K562 (cell line): ENCODE measurements around the gene ARPC4. TPM values are rescaled to one million over a fixed set of nuclear protein-coding genes. Genes with fewer than 3 reads are reported as not detected.

Experiments used
- BHLHE40 ChIP-seq: IDR thresholded peaks from 2 replicates; pipeline ENCODE4 v1.6.1; 2011; ENCODE audit warnings: low read length, improper control_type of control experiment
- CAMTA2 ChIP-seq: fragments of 250-450 bp; sonication (Bioruptor Pico); conservative IDR thresholded peaks from 2 replicates; pipeline ENCODE4 v1.5.1; 2022
- CHD1 ChIP-seq: fragments of 200-600 bp; sonication (generic); IDR thresholded peaks from one replicate; pipeline ENCODE4 v1.6.1; 2012; ENCODE audit warnings: mild to moderate bottlenecking, moderate library complexity, low read length, inconsistent platforms
- EP400 ChIP-seq: fragments of 450-650 bp; IDR thresholded peaks from 2 replicates; pipeline ENCODE4 v1.6.1; 2017; ENCODE audit warnings: antibody characterized with exemption, mild to moderate bottlenecking, moderate library complexity
- HLTF ChIP-seq: fragments of 450-650 bp; IDR thresholded peaks from 2 replicates; pipeline ENCODE4 v1.6.1; 2016
- KDM2B ChIP-seq: fragments of 250-450 bp; sonication (Bioruptor Pico); IDR thresholded peaks from 2 replicates; pipeline ENCODE4 v1.8.0; 2021; ENCODE audit warnings: mild to moderate bottlenecking, moderate library complexity
- PHF20 ChIP-seq: fragments of 450-650 bp; IDR thresholded peaks from 2 replicates; pipeline ENCODE4 v1.6.1; 2018; ENCODE audit not compliant: partially characterized antibody
- POLR2AphosphoS5 ChIP-seq: IDR thresholded peaks from 2 replicates; pipeline ENCODE4 v1.6.1; 2011; ENCODE audit warnings: mild to moderate bottlenecking, low read depth, low read length, moderate library complexity; ENCODE audit not compliant: control insufficient read depth, insufficient read depth
- RBM39 ChIP-seq: fragments of 200-400 bp; formaldehyde crosslinking; optimal IDR thresholded peaks from 2 replicates; pipeline ENCODE3; 2018; ENCODE audit warnings: low read depth, low read length
- SREBF1 ChIP-seq: fragments of 150-350 bp; IDR thresholded peaks from 2 replicates; pipeline ENCODE4 v1.6.1; 2014; ENCODE audit warnings: antibody characterized with exemption, low read depth, low read length, borderline replicate concordance
- TAF1 ChIP-seq: IDR thresholded peaks from 2 replicates; pipeline ENCODE4 v1.6.1; 2011; ENCODE audit warnings: mild to moderate bottlenecking, low read length, moderate library complexity; ENCODE audit not compliant: insufficient read depth, control insufficient read depth, severe bottlenecking; ENCODE audit errors: extremely low read depth
- ZNF408 ChIP-seq: fragments of 250-450 bp; sonication (Bioruptor Pico); IDR thresholded peaks from 2 replicates; pipeline ENCODE4 v1.4.0; 2020; ENCODE audit warnings: low read depth, mild to moderate bottlenecking, moderate library complexity
- ZNF511 ChIP-seq: sonication (generic); formaldehyde crosslinking; IDR thresholded peaks from 2 replicates; pipeline ENCODE4 v1.8.0; 2022; ENCODE audit warnings: mild to moderate bottlenecking, missing genetic modification reagents
- ZNF639 ChIP-seq, 2 experiments: fragments of 200-800 bp in 1 of 2; sonication (Bioruptor generic) in 1 of 2; sonication (generic) in 1 of 2; formaldehyde crosslinking in 1 of 2; IDR thresholded peaks in 1 of 2; conservative IDR thresholded peaks in 1 of 2; 2 replicates each; pipeline versions ENCODE4 v1.5.0 to v1.6.1; 2016 to 2020; ENCODE audit warnings: missing compliant biosample characterization in 1 of 2, missing genetic modification characterization in 1 of 2, missing genetic modification reagents in 1 of 2
- polyA plus RNA-seq, 8 experiments: library from polyadenylated mRNA; depleted of rRNA in 4 of 8; stranded (reverse) in 5 of 8; unstranded in 3 of 8; fragments of >200 nt; fragmentation: Nextera tagmentation in 2 of 8; fragmentation: Illumina TruSeq in 1 of 8; extraction: Ambion mirVana in 2 of 8; extraction: Trizol in 1 of 8; gene quantifications; 2 replicates each; pipeline versions ENCODE4 v1.2.1 to v1.2.3, GENCODE V29; 2011 to 2014; ENCODE audit warnings: inconsistent platforms in 1 of 8, missing spikeins in 1 of 8
- total RNA-seq, 7 experiments: library from RNA; depleted of rRNA in 6 of 7; stranded (reverse); fragments of >200 nt in 6 of 7; fragmentation: Illumina TruSeq in 2 of 7; extraction: Trizol in 2 of 7; gene quantifications; 2 replicates each; pipeline versions ENCODE4 v1.2.1 to v1.2.3, GENCODE V29; 2011 to 2021; ENCODE audit warnings: low replicate concordance in 1 of 7
- TF ChIP-seq, protein P1 (sequence below): sonication (generic); formaldehyde crosslinking; IDR thresholded peaks from 2 replicates; pipeline ENCODE4 v1.8.0; 2023; ENCODE audit warnings: missing genetic modification reagents, mild to moderate bottlenecking, borderline replicate concordance
- TF ChIP-seq, protein P2 (sequence below): sonication (generic); formaldehyde crosslinking; IDR thresholded peaks from 2 replicates; pipeline ENCODE4 v1.8.0; 2022; ENCODE audit warnings: missing genetic modification reagents, mild to moderate bottlenecking, borderline replicate concordance
- TF ChIP-seq, protein P3 (sequence below): sonication (generic); formaldehyde crosslinking; IDR thresholded peaks from 2 replicates; pipeline ENCODE4 v1.9.0; 2022; ENCODE audit warnings: mild to moderate bottlenecking, missing genetic modification reagents

ARPC4 gene
- total and polyA plus RNA-seq, 9 of the 15 experiments (the other 6 are each of a cell fraction or from before 2014, with no cell fraction given): 20.1 to 153 (median 119) TPM

GRCh38 chr3:9793161-9793781 is 389 bp downstream of the ARPC4 start (continued):
- TF ChIP-seq, protein P1, sequence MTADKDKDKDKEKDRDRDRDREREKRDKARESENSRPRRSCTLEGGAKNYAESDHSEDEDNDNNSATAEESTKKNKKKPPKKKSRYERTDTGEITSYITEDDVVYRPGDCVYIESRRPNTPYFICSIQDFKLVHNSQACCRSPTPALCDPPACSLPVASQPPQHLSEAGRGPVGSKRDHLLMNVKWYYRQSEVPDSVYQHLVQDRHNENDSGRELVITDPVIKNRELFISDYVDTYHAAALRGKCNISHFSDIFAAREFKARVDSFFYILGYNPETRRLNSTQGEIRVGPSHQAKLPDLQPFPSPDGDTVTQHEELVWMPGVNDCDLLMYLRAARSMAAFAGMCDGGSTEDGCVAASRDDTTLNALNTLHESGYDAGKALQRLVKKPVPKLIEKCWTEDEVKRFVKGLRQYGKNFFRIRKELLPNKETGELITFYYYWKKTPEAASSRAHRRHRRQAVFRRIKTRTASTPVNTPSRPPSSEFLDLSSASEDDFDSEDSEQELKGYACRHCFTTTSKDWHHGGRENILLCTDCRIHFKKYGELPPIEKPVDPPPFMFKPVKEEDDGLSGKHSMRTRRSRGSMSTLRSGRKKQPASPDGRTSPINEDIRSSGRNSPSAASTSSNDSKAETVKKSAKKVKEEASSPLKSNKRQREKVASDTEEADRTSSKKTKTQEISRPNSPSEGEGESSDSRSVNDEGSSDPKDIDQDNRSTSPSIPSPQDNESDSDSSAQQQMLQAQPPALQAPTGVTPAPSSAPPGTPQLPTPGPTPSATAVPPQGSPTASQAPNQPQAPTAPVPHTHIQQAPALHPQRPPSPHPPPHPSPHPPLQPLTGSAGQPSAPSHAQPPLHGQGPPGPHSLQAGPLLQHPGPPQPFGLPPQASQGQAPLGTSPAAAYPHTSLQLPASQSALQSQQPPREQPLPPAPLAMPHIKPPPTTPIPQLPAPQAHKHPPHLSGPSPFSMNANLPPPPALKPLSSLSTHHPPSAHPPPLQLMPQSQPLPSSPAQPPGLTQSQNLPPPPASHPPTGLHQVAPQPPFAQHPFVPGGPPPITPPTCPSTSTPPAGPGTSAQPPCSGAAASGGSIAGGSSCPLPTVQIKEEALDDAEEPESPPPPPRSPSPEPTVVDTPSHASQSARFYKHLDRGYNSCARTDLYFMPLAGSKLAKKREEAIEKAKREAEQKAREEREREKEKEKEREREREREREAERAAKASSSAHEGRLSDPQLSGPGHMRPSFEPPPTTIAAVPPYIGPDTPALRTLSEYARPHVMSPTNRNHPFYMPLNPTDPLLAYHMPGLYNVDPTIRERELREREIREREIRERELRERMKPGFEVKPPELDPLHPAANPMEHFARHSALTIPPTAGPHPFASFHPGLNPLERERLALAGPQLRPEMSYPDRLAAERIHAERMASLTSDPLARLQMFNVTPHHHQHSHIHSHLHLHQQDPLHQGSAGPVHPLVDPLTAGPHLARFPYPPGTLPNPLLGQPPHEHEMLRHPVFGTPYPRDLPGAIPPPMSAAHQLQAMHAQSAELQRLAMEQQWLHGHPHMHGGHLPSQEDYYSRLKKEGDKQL (CRISPR knock-in tag): 0 out of 2 replicates have a peak, but pooled peaks have one; percentile 15
- TF ChIP-seq POLR2AphosphoS5 (peak; percentile 51; the same call in 1 of the 2 replicates), PHF20 (peak; percentile 95), SREBF1 (no peak), RBM39 (no peak), TAF1 (no peak), KDM2B (CRISPR knock-in tag) (no peak), ZNF408 (no peak), CAMTA2 (CRISPR knock-in tag) (no peak), ZNF639 (CRISPR knock-in tag; conservative IDR thresholded peaks at IDR 0.05 in 1 of 2, IDR thresholded peaks at IDR 0.05 in 1 of 2) (peak in 1 of 2 experiments; percentile 9; a peak in 1 of 4 replicates), EP400 (peak; percentile 7; the same call in 1 of the 2 replicates), HLTF (no peak), BHLHE40 (no peak; the same call in 1 of the 2 replicates), CHD1 (peak; percentile 94), ZNF511 (peak; percentile 55; the same call in 1 of the 2 replicates)
- TF ChIP-seq, protein P2, sequence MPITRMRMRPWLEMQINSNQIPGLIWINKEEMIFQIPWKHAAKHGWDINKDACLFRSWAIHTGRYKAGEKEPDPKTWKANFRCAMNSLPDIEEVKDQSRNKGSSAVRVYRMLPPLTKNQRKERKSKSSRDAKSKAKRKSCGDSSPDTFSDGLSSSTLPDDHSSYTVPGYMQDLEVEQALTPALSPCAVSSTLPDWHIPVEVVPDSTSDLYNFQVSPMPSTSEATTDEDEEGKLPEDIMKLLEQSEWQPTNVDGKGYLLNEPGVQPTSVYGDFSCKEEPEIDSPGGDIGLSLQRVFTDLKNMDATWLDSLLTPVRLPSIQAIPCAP: no peak
- TF ChIP-seq, protein P3, sequence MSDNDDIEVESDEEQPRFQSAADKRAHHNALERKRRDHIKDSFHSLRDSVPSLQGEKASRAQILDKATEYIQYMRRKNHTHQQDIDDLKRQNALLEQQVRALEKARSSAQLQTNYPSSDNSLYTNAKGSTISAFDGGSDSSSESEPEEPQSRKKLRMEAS (CRISPR knock-in tag): peak; percentile 61
